ENCODE results near the gene MIF.

DNA sequence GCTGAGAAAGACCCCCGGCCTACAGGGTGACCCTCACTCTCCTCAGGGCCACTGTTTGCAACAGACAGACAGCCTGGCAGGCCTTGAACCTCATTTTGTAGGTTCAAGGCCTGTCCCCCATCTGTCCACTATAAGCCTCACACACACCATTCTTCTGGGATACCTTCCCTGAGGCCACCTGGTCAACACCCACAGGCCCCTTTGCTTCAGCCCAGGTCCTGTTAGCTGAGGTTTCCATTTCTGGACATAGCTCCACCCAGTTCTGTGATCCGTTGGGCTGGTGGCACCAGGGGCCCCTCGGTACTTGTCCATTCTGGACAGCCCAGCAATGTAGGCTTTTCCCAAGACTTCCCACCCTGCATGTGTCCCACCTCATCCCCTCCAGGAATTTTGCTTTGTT, 3.1 kb downstream of the MIF start:
- TF ChIP-seq, protein P1, sequence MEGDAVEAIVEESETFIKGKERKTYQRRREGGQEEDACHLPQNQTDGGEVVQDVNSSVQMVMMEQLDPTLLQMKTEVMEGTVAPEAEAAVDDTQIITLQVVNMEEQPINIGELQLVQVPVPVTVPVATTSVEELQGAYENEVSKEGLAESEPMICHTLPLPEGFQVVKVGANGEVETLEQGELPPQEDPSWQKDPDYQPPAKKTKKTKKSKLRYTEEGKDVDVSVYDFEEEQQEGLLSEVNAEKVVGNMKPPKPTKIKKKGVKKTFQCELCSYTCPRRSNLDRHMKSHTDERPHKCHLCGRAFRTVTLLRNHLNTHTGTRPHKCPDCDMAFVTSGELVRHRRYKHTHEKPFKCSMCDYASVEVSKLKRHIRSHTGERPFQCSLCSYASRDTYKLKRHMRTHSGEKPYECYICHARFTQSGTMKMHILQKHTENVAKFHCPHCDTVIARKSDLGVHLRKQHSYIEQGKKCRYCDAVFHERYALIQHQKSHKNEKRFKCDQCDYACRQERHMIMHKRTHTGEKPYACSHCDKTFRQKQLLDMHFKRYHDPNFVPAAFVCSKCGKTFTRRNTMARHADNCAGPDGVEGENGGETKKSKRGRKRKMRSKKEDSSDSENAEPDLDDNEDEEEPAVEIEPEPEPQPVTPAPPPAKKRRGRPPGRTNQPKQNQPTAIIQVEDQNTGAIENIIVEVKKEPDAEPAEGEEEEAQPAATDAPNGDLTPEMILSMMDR (IDR thresholded peaks at IDR 0.05; ENCODE audit: low read depth, low read length), result no peak
- TF ChIP-seq POLR2A (IDR thresholded peaks at IDR 0.05; ENCODE audit: extremely low read depth, insufficient read length), result no peak
